Endothelial cell of umbilical vein (primary cell): ENCODE measurements around the gene WNT7B. TPM values are rescaled to one million over a fixed set of nuclear protein-coding genes. Genes with fewer than 3 reads are reported as not detected.

ENCODE experiments used
- BruUV-seq: library from RNA; stranded (reverse); fragments of 400-500 nt; replicated peaks from 2 replicates; lab custom pipeline; 2021; lab: Mats Ljungman, UMichigan
- CTCF ChIA-PET: fragments of 300-600, 350-600 bp; sonication (Branson Sonifier 250); formaldehyde crosslinking; loops from one replicate; lab custom pipeline; 2021; ENCODE audit warnings: antibody characterized with exemption, inconsistent platforms; lab: Charles Lee
- POLR2A ChIA-PET: fragments of 300-600, 350-600 bp; sonication (Branson Sonifier 250); formaldehyde crosslinking; loops from one replicate; lab custom pipeline; 2021; ENCODE audit warnings: antibody characterized with exemption, inconsistent platforms; lab: Charles Lee
- DNase-seq: peaks from one replicate; pipeline ENCODE4 v3.0.0-alpha.2; 2011; ENCODE audit warnings: low read depth, low spot score
- FAIRE-seq: peaks from 2 replicates; lab custom pipeline; 2011; peaks lifted over from hg19 to GRCh38; lab: Jason Lieb, UNC
- H2AFZ ChIP-seq: 2 replicates; pipeline ENCODE4 v1.6.0; 2012; ENCODE audit warnings: low read depth, low read length, control low read depth, inconsistent platforms
- H3K27ac ChIP-seq: 2 replicates; pipeline ENCODE4 v1.5.1; 2011; ENCODE audit warnings: low read depth, mild to moderate bottlenecking, control low read depth, low read length, moderate library complexity; ENCODE audit not compliant: insufficient read depth
- H3K27me3 ChIP-seq, 2 experiments: 2 replicates each; pipeline versions ENCODE4 v1.6.0 to v1.6.1; 2011; ENCODE audit warnings: low read length in 2 of 2, mixed read lengths in 1 of 2; ENCODE audit not compliant: control insufficient read depth in 2 of 2, insufficient read depth in 2 of 2
- H3K36me3 ChIP-seq, 2 experiments: 2 replicates in 1 of 2; 3 replicates in 1 of 2; pipeline ENCODE4 v1.5.1; 2011; ENCODE audit warnings: low read length in 2 of 2, mild to moderate bottlenecking in 1 of 2, moderate library complexity in 1 of 2; ENCODE audit not compliant: control insufficient read depth in 2 of 2, insufficient read depth in 2 of 2; ENCODE audit errors: extremely low read depth in 1 of 2
- H3K4me1 ChIP-seq: 3 replicates; pipeline ENCODE4 v1.5.1; 2011; ENCODE audit warnings: mild to moderate bottlenecking, low read length; ENCODE audit not compliant: control insufficient read depth, insufficient read depth; ENCODE audit errors: extremely low read depth
- H3K4me2 ChIP-seq: 2 replicates; pipeline ENCODE4 v1.6.1; 2011; ENCODE audit warnings: low read length, control low read depth, mixed read lengths; ENCODE audit not compliant: insufficient read depth
- H3K4me3 ChIP-seq, 3 experiments: fragments of 200-600 bp in 1 of 3; sonication (generic), shearing (Covaris generic) in 1 of 3; replicated peaks in 1 of 3; 2 replicates each; pipeline ENCODE4 v1.5.1; 2011 to 2016; ENCODE audit warnings: control low read depth in 3 of 3, low read length in 3 of 3, mild to moderate bottlenecking in 2 of 3, inconsistent platforms in 1 of 3, low read depth in 1 of 3, moderate library complexity in 1 of 3; ENCODE audit not compliant: insufficient read depth in 1 of 3
- H3K79me2 ChIP-seq: 2 replicates; pipeline ENCODE4 v1.6.0; 2012; ENCODE audit warnings: low read length, inconsistent platforms; ENCODE audit not compliant: control insufficient read depth, insufficient read depth
- H3K9ac ChIP-seq: replicated peaks from 2 replicates; pipeline ENCODE3; 2011; ENCODE audit warnings: low read length, control low read depth; ENCODE audit not compliant: insufficient read depth; ENCODE audit errors: extremely low read depth
- H3K9me1 ChIP-seq: replicated peaks from 3 replicates; pipeline ENCODE4 v1.6.0; 2011; ENCODE audit warnings: mild to moderate bottlenecking, low read length; ENCODE audit not compliant: control insufficient read depth, insufficient read depth; ENCODE audit errors: extremely low read depth
- H3K9me3 ChIP-seq: replicated peaks from 2 replicates; pipeline ENCODE4 v1.5.1; 2012; ENCODE audit warnings: low read length, inconsistent platforms; ENCODE audit not compliant: control insufficient read depth, insufficient read depth
- H4K20me1 ChIP-seq: replicated peaks from 2 replicates; pipeline ENCODE3; 2011; ENCODE audit warnings: mild to moderate bottlenecking, low read length; ENCODE audit not compliant: control insufficient read depth, insufficient read depth; ENCODE audit errors: extremely low read depth
- EZH2 ChIP-seq: IDR thresholded peaks from 2 replicates; pipeline ENCODE4 v1.6.1; 2012; ENCODE audit warnings: borderline replicate concordance, low read depth, mild to moderate bottlenecking, moderate library complexity, low read length, inconsistent platforms; ENCODE audit not compliant: severe bottlenecking
- FOS ChIP-seq: IDR thresholded peaks from 2 replicates; pipeline ENCODE4 v1.6.1; 2011; ENCODE audit warnings: mild to moderate bottlenecking, low read length, moderate library complexity, borderline replicate concordance; ENCODE audit not compliant: insufficient read depth
- GATA2 ChIP-seq: IDR thresholded peaks from 2 replicates; pipeline ENCODE4 v1.7.0; 2011; ENCODE audit warnings: low read depth, mild to moderate bottlenecking, moderate library complexity, mixed read lengths, low read length; ENCODE audit not compliant: insufficient read length, insufficient read depth
- JUN ChIP-seq: IDR thresholded peaks from 2 replicates; pipeline ENCODE4 v1.6.1; 2011; ENCODE audit warnings: borderline replicate concordance, low read depth; ENCODE audit not compliant: insufficient read length, insufficient read depth
- MYC ChIP-seq: IDR thresholded peaks from one replicate; pipeline ENCODE4 v1.6.1; 2011; ENCODE audit warnings: mild to moderate bottlenecking, low read depth, low read length
- POLR2A ChIP-seq: IDR thresholded peaks from 2 replicates; pipeline ENCODE4 v1.6.1; 2012; ENCODE audit warnings: low read depth, mild to moderate bottlenecking, control low read depth, low read length
- POLR2AphosphoS5 ChIP-seq: IDR thresholded peaks from 2 replicates; pipeline ENCODE4 v1.6.1; 2012; ENCODE audit warnings: low read depth, mild to moderate bottlenecking, control low read depth, low read length, moderate library complexity; ENCODE audit not compliant: insufficient read depth
- dilution Hi-C: fragments of 300-500 bp; cut with MboI; formaldehyde crosslinking; loops from one replicate; pipeline ENCODE4 v1.15.0; 2019; ENCODE audit warnings: low sequenced_read_pairs; ENCODE audit not compliant: extremely low pct_ligation_motif_present
- intact Hi-C: fragments of 100-400 bp; cut with micrococcal nuclease; formaldehyde crosslinking; loops from one replicate; pipeline ENCODE4 v1.10.0; 2022
- polyA plus RNA-seq, 4 experiments: library from polyadenylated mRNA; depleted of rRNA in 3 of 4; stranded (reverse) in 3 of 4; unstranded in 1 of 4; fragments of >200 nt; gene quantifications; 2 replicates each; pipeline versions ENCODE4 v1.2.1 to v1.2.3, GENCODE V29; 2011 to 2012; ENCODE audit warnings: missing spikeins in 1 of 4
- total RNA-seq: library from RNA; stranded (reverse); gene quantifications from 2 replicates; pipeline ENCODE4 v1.2.3, GENCODE V29; 2021
- TF ChIP-seq, protein P1 (sequence below): IDR thresholded peaks from 2 replicates; pipeline ENCODE4 v1.6.1; 2011; ENCODE audit not compliant: insufficient read depth, insufficient read length
- TF ChIP-seq, protein P2 (sequence below), 2 donors: IDR thresholded peaks; 1 replicate in 1 of 2; 2 replicates in 1 of 2; pipeline ENCODE4 v1.5.1; 2011; ENCODE audit warnings: low read length in 2 of 2, mild to moderate bottlenecking in 2 of 2, moderate library complexity in 2 of 2, control low read depth in 1 of 2, inconsistent platforms in 1 of 2, low read depth in 1 of 2; ENCODE audit not compliant: insufficient read depth in 1 of 2; ENCODE audit errors: extremely low read depth in 1 of 2

The WNT7B gene
- total and polyA plus RNA-seq, 2 donors (not counting 3 experiments of a cell fraction or from before 2014, with no cell fraction given) = not detected

DNA sequence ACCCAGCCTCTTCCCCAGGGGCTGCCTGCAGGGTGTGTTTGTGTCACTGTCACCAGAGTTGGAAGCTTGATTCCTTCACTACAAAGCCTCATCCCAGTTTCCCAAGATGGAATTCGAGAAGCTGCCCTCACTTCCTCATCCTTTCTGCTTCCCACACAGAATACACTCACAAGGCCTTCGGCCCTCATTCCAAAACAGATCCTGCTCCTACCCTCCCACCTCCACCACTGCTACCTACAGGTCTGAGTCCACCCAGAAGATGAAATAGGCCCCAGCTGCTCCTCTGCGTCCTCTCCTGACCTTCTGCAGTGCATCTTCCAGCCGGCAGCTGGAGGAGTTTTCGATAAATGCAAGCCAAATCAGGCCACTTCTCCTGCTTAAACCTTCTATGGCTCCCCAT, 6.8 kb upstream of the WNT7B start:
- no peak overlapping the region for H3K4me3 ChIP-seq
- H3K9me1 ChIP-seq = no peaks in the 10 kb centered on the region
- H3K4me1 ChIP-seq = no peaks in the 10 kb centered on the region
- no peak overlapping the region for H3K27ac ChIP-seq
- H2AFZ ChIP-seq = no peak overlapping the region
- H3K36me3 ChIP-seq = no peaks in the 10 kb centered on the region
- DNase-seq = no peak
- no TSS peak for BruUV-seq
- TF ChIP-seq POLR2A = no peak
- TF ChIP-seq, protein P1, sequence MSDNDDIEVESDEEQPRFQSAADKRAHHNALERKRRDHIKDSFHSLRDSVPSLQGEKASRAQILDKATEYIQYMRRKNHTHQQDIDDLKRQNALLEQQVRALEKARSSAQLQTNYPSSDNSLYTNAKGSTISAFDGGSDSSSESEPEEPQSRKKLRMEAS = no peak
- no peak for TF ChIP-seq POLR2AphosphoS5
- no peak for TF ChIP-seq MYC
- TF ChIP-seq FOS = no peak
- TF ChIP-seq, protein P2, sequence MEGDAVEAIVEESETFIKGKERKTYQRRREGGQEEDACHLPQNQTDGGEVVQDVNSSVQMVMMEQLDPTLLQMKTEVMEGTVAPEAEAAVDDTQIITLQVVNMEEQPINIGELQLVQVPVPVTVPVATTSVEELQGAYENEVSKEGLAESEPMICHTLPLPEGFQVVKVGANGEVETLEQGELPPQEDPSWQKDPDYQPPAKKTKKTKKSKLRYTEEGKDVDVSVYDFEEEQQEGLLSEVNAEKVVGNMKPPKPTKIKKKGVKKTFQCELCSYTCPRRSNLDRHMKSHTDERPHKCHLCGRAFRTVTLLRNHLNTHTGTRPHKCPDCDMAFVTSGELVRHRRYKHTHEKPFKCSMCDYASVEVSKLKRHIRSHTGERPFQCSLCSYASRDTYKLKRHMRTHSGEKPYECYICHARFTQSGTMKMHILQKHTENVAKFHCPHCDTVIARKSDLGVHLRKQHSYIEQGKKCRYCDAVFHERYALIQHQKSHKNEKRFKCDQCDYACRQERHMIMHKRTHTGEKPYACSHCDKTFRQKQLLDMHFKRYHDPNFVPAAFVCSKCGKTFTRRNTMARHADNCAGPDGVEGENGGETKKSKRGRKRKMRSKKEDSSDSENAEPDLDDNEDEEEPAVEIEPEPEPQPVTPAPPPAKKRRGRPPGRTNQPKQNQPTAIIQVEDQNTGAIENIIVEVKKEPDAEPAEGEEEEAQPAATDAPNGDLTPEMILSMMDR (IDR thresholded peaks at IDR 0.05; ENCODE audit: extremely low read depth in 1 of 2, insufficient read depth in 1 of 2, low read depth in 1 of 2, low read length in 2 of 2) = no peak
- TF ChIP-seq EZH2 = no peak
- TF ChIP-seq GATA2 = no peak
- TF ChIP-seq JUN = no peak
- ChIA-PET CTCF (no interaction called here), POLR2A (no interaction called here)
- H3K27me3 ChIP-seq = peaks cover 0 to 1% of the 10 kb centered on the region in 2 experiments
- no peaks in the 10 kb centered on the region for H4K20me1 ChIP-seq
- no peak overlapping the region for H3K4me2 ChIP-seq
- H3K79me2 ChIP-seq = no peaks in the 10 kb centered on the region
- H3K9me3 ChIP-seq = no peaks in the 10 kb centered on the region
- FAIRE-seq = no peak
- intact Hi-C loops = no loop called here
- dilution Hi-C loops = no loop called here
- no peak overlapping the region for H3K9ac ChIP-seq
